ENCODE results near the gene HSPA6. TPM values are rescaled to one million over a fixed set of nuclear protein-coding genes. Genes with fewer than 3 reads are reported as not detected.

HSPA6 gene
- total RNA-seq, 3 donors from 2014 or later (not counting 1 experiment from before 2014, with no cell fraction given): 5.8 to 6.5 (median 6.0) TPM

DNA sequence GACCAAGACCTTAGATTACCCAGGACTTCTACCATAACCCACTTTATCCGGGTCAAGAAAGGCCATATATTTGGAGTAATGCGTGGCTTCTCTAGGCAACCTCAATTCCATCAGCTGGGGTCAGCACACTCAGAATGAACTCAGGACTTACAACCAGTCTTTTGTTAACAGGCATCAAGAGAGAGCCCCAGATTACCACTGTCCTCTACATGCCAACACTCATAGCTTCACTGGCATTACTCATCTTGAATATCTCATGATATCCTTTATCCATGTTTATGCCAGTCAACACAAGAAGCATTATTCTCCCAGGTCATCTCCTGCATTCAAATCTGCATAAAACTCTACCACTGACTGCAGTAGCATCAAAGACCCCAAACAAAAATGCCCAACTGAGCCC lies 25.7 kb upstream of the HSPA6 start:
- WGBS (ENCODE audit: insufficient coverage): 94% methylated on average over 2 of the region's 2 CpGs
- intact Hi-C loops (cut with micrococcal nuclease): no loop called here

DNA sequence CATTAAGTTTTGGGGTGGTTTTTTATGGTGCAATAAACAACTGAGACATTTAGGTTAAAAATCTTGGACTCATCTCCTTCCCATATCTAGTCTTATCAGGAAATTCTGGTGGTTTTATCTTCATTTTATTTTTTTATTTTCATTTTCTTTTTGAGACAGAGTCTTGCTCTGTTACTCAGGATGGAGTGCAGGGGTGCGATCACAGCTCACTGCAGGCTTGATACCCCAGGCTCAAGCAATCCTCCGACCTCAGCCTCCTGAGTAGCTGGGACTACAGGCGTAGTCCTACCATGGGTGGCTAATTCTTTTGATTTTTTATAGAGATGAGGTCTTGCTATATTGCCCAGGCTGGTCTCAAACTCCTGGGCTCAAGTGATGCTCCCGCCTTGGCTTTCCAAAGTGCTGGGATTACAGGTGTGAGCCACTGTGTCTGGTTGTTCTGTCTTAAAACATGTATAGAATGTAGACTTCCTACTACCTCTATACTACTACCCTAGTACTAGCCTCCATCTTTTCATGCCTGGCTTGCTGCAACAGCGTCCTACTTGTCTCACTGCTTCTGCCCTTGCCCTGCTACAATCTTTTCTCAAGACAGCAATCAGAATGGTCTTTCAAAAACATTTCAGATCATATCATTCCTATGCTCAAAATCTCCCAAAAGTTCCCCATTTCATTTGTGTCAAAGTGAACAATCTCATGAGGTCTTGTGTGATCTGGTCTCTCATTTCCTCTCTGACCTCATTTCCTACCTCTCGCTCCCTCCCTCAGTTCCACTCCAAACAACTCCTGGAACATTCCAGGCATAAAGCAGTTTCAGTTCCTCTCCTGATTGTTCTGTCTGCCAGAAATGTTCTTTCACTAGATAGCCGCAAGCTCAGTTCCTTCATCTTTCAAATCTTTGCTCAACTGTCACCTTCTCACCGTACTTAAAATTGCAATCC lies 25.0 kb upstream of the HSPA6 start:
- peaks cover 17 to 20% of the 10 kb centered on the region in 2 donors for H3K27me3 Mint-ChIP-seq (ENCODE audit: low read depth in 2 of 2)
- Histone ChIP-seq H3K9me3 (ENCODE audit: control insufficient read depth, insufficient read depth, low read length) (no peaks in the 10 kb centered on the region), H3K27ac (ENCODE audit: low read length) (no peak overlapping the region), H3K27me3 (ENCODE audit: control insufficient read depth, insufficient read depth, low read length) (no peaks in the 10 kb centered on the region), H3K4me3 (ENCODE audit: low read length) (no peak overlapping the region), H3K36me3 (ENCODE audit: control insufficient read depth, insufficient read depth, low read length) (no peaks in the 10 kb centered on the region), H3K4me1 (ENCODE audit: control insufficient read depth, insufficient read depth, low read length) (peaks cover 4% of the 10 kb centered on the region)
- H3K4me1 Mint-ChIP-seq: peaks cover 8 to 17% of the 10 kb centered on the region in 2 donors
- ATAC-seq (no peak), DNase-seq (no peak)
- 66% methylated on average over 8 of the region's 8 CpGs for WGBS (ENCODE audit: insufficient coverage)
- intact Hi-C loops (cut with micrococcal nuclease): no loop called here
- H3K9me3 Mint-ChIP-seq: no peaks in the 10 kb centered on the region
- TF ChIP-seq, protein P1, sequence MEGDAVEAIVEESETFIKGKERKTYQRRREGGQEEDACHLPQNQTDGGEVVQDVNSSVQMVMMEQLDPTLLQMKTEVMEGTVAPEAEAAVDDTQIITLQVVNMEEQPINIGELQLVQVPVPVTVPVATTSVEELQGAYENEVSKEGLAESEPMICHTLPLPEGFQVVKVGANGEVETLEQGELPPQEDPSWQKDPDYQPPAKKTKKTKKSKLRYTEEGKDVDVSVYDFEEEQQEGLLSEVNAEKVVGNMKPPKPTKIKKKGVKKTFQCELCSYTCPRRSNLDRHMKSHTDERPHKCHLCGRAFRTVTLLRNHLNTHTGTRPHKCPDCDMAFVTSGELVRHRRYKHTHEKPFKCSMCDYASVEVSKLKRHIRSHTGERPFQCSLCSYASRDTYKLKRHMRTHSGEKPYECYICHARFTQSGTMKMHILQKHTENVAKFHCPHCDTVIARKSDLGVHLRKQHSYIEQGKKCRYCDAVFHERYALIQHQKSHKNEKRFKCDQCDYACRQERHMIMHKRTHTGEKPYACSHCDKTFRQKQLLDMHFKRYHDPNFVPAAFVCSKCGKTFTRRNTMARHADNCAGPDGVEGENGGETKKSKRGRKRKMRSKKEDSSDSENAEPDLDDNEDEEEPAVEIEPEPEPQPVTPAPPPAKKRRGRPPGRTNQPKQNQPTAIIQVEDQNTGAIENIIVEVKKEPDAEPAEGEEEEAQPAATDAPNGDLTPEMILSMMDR (IDR thresholded peaks at IDR 0.05): no peak
- no peak overlapping the region for H3K4me3 Mint-ChIP-seq
- no peaks in the 10 kb centered on the region for H3K36me3 Mint-ChIP-seq
- H3K27ac Mint-ChIP-seq: no peak overlapping the region

More for the DNA sequence above, 25.7 kb upstream of the HSPA6 start:
- Histone ChIP-seq H3K27me3 (ENCODE audit: control insufficient read depth, insufficient read depth, low read length) (no peaks in the 10 kb centered on the region), H3K4me3 (ENCODE audit: low read length) (no peak overlapping the region), H3K27ac (ENCODE audit: low read length) (no peak overlapping the region), H3K4me1 (ENCODE audit: control insufficient read depth, insufficient read depth, low read length) (peaks cover 4% of the 10 kb centered on the region), H3K36me3 (ENCODE audit: control insufficient read depth, insufficient read depth, low read length) (no peaks in the 10 kb centered on the region), H3K9me3 (ENCODE audit: control insufficient read depth, insufficient read depth, low read length) (no peaks in the 10 kb centered on the region)
- Mint-ChIP-seq H3K4me1 (peaks cover 8 to 17% of the 10 kb centered on the region in 2 donors), H3K9me3 (no peaks in the 10 kb centered on the region), H3K4me3 (no peak overlapping the region), H3K36me3 (no peaks in the 10 kb centered on the region), H3K27ac (no peak overlapping the region), H3K27me3 (ENCODE audit: low read depth in 2 of 2) (peaks cover 21 to 25% of the 10 kb centered on the region in 2 donors)
- no peak for ATAC-seq
- TF ChIP-seq, protein P1 (IDR thresholded peaks at IDR 0.05): no peak
- DNase-seq: no peak

DNA sequence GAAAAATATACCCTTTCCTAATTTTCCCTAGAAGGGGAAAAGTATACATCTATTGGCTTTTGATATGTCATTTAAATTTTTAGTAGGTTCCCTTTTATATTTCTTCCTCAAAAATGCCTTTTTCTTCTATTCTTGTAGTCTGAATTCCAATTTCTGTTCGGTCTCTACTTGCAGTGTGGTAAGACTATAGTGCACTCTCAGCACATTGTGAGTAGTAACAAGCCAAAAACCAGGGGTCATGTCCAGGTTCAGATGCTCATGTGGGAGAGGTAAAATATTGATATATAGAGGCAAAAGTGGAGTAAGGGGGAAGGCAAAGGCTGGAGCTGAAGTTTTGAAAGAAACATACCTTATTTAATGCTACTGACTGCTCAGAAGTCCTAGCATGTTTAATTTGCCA lies 23.1 kb upstream of the HSPA6 start:
- intact Hi-C loops (cut with micrococcal nuclease): no loop called here
- no peak overlapping the region for H3K4me3 Mint-ChIP-seq
- no peaks in the 10 kb centered on the region for H3K9me3 Mint-ChIP-seq
- no peak overlapping the region for H3K27ac Mint-ChIP-seq
- no peaks in the 10 kb centered on the region for H3K36me3 Mint-ChIP-seq
- H3K27me3 ChIP-seq (ENCODE audit: control insufficient read depth, insufficient read depth, low read length): no peaks in the 10 kb centered on the region
- TF ChIP-seq, protein P1 (IDR thresholded peaks at IDR 0.05): no peak
- no peak for DNase-seq
- WGBS (ENCODE audit: insufficient coverage): 100% methylated on average over 1 of the region's 1 CpG
- H3K27ac ChIP-seq (ENCODE audit: low read length): no peak overlapping the region
- peaks cover 9 to 17% of the 10 kb centered on the region in 2 donors for H3K4me1 Mint-ChIP-seq
- H3K4me1 ChIP-seq (ENCODE audit: control insufficient read depth, insufficient read depth, low read length): peaks cover 8% of the 10 kb centered on the region
- H3K27me3 Mint-ChIP-seq (ENCODE audit: low read depth in 2 of 2): peaks cover 13 to 17% of the 10 kb centered on the region in 2 donors
- no peaks in the 10 kb centered on the region for H3K9me3 ChIP-seq (ENCODE audit: control insufficient read depth, insufficient read depth, low read length)
- no peak for ATAC-seq
- H3K4me3 ChIP-seq (ENCODE audit: low read length): no peak overlapping the region
- H3K36me3 ChIP-seq (ENCODE audit: control insufficient read depth, insufficient read depth, low read length): no peaks in the 10 kb centered on the region
